WTC11 (cell line): ENCODE measurements around the gene DDT.
"Not testable (repeated sequence)": the region's sequence is repeated elsewhere in the genome, so short reads cannot be mapped to it uniquely, and the experiment has no call there.

Experiments used
- CREM ChIP-seq: sonication (generic); formaldehyde crosslinking; IDR thresholded peaks from 2 replicates; pipeline ENCODE4 v1.8.1; 2022; ENCODE audit warnings: mild to moderate bottlenecking, missing genetic modification reagents, moderate library complexity
- FOXJ3 ChIP-seq: sonication (generic); formaldehyde crosslinking; IDR thresholded peaks from 2 replicates; pipeline ENCODE4 v1.9.0; 2021; ENCODE audit warnings: missing genetic modification reagents, mild to moderate bottlenecking, borderline replicate concordance
- NFE2L1 ChIP-seq: sonication (generic); formaldehyde crosslinking; IDR thresholded peaks from 2 replicates; pipeline ENCODE4 v1.8.1; 2023; ENCODE audit warnings: missing genetic modification reagents
- PRRX2 ChIP-seq: fragments of 250-450 bp; sonication (Bioruptor Pico); IDR thresholded peaks from 2 replicates; pipeline ENCODE4 v1.8.0; 2021; ENCODE audit warnings: mild to moderate bottlenecking
- TF ChIP-seq, protein P1 (sequence below): sonication (generic); formaldehyde crosslinking; IDR thresholded peaks from 2 replicates; pipeline ENCODE4 v1.8.0; 2022; ENCODE audit warnings: mild to moderate bottlenecking, missing genetic modification reagents
- TF ChIP-seq, protein P2 (sequence below): sonication (generic); formaldehyde crosslinking; IDR thresholded peaks from 2 replicates; pipeline ENCODE4 v1.8.1; 2022; ENCODE audit warnings: mild to moderate bottlenecking, missing genetic modification reagents, moderate library complexity, borderline replicate concordance
- TF ChIP-seq, protein P3 (sequence below): fragments of 200-600 bp; IDR thresholded peaks from 2 replicates; pipeline ENCODE4 v1.8.0; 2022; ENCODE audit warnings: antibody characterized with exemption
- TF ChIP-seq, protein P4 (sequence below): sonication (generic); formaldehyde crosslinking; IDR thresholded peaks from 2 replicates; pipeline ENCODE4 v1.8.1; 2022; ENCODE audit warnings: low read depth, mild to moderate bottlenecking, moderate library complexity, missing genetic modification reagents, borderline replicate concordance
- TF ChIP-seq, protein P5 (sequence below): sonication (generic); formaldehyde crosslinking; IDR thresholded peaks from 2 replicates; pipeline ENCODE4 v1.8.1; 2023; ENCODE audit warnings: mild to moderate bottlenecking, missing genetic modification reagents, moderate library complexity

DNA sequence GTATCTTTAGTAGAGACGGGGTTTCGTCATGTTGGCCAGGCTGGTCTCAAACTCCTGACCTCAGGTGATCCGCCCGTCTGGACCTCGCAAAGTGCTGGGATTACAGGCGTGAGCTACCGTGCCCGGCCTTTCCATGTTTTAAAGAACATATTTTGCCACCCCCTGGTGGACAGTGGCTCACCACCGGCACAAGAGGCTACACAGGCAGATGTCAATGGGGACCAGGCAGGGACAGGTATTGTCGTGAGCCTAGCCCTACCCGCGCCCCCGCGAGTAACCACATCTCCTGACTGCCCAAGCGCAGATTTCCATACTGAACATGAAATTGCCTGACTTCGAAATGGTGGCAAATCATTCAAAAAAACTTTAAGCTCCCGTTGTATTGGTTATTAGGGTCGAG, 8.1 kb downstream of the DDT start:
- TF ChIP-seq CREM (CRISPR knock-in tag); PRRX2 (CRISPR knock-in tag); FOXJ3; NFE2L1 (CRISPR knock-in tag): not testable (repeated sequence)
- TF ChIP-seq, protein P1, sequence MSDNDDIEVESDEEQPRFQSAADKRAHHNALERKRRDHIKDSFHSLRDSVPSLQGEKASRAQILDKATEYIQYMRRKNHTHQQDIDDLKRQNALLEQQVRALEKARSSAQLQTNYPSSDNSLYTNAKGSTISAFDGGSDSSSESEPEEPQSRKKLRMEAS: not testable (repeated sequence)
- TF ChIP-seq, protein P2, sequence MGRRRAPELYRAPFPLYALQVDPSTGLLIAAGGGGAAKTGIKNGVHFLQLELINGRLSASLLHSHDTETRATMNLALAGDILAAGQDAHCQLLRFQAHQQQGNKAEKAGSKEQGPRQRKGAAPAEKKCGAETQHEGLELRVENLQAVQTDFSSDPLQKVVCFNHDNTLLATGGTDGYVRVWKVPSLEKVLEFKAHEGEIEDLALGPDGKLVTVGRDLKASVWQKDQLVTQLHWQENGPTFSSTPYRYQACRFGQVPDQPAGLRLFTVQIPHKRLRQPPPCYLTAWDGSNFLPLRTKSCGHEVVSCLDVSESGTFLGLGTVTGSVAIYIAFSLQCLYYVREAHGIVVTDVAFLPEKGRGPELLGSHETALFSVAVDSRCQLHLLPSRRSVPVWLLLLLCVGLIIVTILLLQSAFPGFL: not testable (repeated sequence)
- TF ChIP-seq, protein P3, sequence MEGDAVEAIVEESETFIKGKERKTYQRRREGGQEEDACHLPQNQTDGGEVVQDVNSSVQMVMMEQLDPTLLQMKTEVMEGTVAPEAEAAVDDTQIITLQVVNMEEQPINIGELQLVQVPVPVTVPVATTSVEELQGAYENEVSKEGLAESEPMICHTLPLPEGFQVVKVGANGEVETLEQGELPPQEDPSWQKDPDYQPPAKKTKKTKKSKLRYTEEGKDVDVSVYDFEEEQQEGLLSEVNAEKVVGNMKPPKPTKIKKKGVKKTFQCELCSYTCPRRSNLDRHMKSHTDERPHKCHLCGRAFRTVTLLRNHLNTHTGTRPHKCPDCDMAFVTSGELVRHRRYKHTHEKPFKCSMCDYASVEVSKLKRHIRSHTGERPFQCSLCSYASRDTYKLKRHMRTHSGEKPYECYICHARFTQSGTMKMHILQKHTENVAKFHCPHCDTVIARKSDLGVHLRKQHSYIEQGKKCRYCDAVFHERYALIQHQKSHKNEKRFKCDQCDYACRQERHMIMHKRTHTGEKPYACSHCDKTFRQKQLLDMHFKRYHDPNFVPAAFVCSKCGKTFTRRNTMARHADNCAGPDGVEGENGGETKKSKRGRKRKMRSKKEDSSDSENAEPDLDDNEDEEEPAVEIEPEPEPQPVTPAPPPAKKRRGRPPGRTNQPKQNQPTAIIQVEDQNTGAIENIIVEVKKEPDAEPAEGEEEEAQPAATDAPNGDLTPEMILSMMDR: not testable (repeated sequence)
- TF ChIP-seq, protein P4, sequence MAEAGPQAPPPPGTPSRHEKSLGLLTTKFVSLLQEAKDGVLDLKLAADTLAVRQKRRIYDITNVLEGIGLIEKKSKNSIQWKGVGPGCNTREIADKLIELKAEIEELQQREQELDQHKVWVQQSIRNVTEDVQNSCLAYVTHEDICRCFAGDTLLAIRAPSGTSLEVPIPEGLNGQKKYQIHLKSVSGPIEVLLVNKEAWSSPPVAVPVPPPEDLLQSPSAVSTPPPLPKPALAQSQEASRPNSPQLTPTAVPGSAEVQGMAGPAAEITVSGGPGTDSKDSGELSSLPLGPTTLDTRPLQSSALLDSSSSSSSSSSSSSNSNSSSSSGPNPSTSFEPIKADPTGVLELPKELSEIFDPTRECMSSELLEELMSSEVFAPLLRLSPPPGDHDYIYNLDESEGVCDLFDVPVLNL (CRISPR knock-in tag): not testable (repeated sequence)
- TF ChIP-seq, protein P5, sequence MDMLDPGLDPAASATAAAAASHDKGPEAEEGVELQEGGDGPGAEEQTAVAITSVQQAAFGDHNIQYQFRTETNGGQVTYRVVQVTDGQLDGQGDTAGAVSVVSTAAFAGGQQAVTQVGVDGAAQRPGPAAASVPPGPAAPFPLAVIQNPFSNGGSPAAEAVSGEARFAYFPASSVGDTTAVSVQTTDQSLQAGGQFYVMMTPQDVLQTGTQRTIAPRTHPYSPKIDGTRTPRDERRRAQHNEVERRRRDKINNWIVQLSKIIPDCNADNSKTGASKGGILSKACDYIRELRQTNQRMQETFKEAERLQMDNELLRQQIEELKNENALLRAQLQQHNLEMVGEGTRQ: not testable (repeated sequence)
